Hair follicle dermal papilla cell (primary cell): ENCODE measurements around the gene LCLAT1. TPM values are rescaled to one million over a fixed set of nuclear protein-coding genes. Genes with fewer than 3 reads are reported as not detected.

Source experiments
- small RNA-seq: library from RNA; depleted of rRNA; stranded (forward); fragments of <200 nt; gene quantifications from one replicate; pipeline ENCODE3, GENCODE V24; 2012
- total RNA-seq: library from RNA; depleted of rRNA; stranded (reverse); fragments of >200 nt; gene quantifications from 2 replicates; pipeline ENCODE4 v1.2.3, GENCODE V29; 2012

Gene LCLAT1
- total RNA-seq = 33.4 and 52.1 TPM in 2 replicates

GRCh38 chr2:30447149-30448045, at the start of gene LCLAT1:
LCLAT1 (plus strand) TSS chr2:30447246; CDS start chr2:30525591, 78,345 bp downstream.

Small RNA genes lying within 50 kb of the gene (small RNA-seq; reads per million reads assigned to genes)
- gene AC073255.1 = not detected

Other genes with a start within 250 kb of the LCLAT1 start
- 215 and 431 TPM in 2 replicates for gene LBH, start 215.7 kb upstream of the LCLAT1 start, total RNA-seq